Right lobe of liver (tissue), 4 donors: Measurements from ENCODE around the gene CCNL1.

ENCODE experiments used
- POLR2A ChIP-seq: fragments of 450-650 bp; IDR thresholded peaks from one replicate; pipeline ENCODE4 v1.6.1; 2017; ENCODE audit warnings: antibody characterized with exemption, mild to moderate bottlenecking
- TF ChIP-seq, protein P1 (sequence below), 4 donors: fragments of 200-600 bp in 3 of 4; fragments of 450-650 bp in 1 of 4; IDR thresholded peaks; one replicate each; pipeline versions ENCODE4 v1.5.1 to v1.8.0; 2016 to 2022; ENCODE audit warnings: antibody characterized with exemption in 4 of 4, mild to moderate bottlenecking in 2 of 4
- donor health status: DM: no; HTN: no; CAD: no.
- donor health status: DM: no; HTN: no; CAD: no.
- donor health status: DM: no; HTN: yes; CAD: no.

DNA sequence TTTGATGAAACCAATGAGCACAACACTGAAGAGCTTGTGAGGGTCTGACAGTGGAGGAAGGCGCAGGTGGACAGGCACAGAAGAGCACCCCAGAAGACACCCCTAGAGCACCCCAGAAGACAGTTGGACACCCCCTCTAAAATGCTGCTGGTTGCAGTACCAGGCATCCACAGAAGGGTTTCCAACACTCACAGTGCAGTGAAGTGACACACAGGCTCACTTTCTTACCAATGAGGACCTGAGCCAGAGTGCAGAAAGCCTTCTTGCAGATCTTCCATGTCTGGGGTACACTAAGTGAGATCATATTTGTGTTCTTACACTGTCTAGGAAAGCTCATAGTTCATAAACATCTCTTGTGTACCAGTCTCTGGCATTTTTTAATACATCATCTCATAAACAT is 27.6 kb downstream of the CCNL1 start:
- TF ChIP-seq POLR2A: no peak
- TF ChIP-seq, protein P1, sequence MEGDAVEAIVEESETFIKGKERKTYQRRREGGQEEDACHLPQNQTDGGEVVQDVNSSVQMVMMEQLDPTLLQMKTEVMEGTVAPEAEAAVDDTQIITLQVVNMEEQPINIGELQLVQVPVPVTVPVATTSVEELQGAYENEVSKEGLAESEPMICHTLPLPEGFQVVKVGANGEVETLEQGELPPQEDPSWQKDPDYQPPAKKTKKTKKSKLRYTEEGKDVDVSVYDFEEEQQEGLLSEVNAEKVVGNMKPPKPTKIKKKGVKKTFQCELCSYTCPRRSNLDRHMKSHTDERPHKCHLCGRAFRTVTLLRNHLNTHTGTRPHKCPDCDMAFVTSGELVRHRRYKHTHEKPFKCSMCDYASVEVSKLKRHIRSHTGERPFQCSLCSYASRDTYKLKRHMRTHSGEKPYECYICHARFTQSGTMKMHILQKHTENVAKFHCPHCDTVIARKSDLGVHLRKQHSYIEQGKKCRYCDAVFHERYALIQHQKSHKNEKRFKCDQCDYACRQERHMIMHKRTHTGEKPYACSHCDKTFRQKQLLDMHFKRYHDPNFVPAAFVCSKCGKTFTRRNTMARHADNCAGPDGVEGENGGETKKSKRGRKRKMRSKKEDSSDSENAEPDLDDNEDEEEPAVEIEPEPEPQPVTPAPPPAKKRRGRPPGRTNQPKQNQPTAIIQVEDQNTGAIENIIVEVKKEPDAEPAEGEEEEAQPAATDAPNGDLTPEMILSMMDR (IDR thresholded peaks at IDR 0.05): no peak
